Erythroblast (primary cell): ENCODE measurements around the gene PDZD8.
"Not testable (repeated sequence)": the region's sequence is repeated elsewhere in the genome, so short reads cannot be mapped to it uniquely, and the experiment has no call there.

ENCODE experiments used
- DNase-seq, 2 experiments: peaks; one replicate each; lab custom pipeline; 2025; lab: John Stamatoyannopoulos, UW
- GATA1 ChIP-seq: IDR thresholded peaks from 2 replicates; pipeline ENCODE4 v1.6.1; 2011; ENCODE audit warnings: low read depth, mild to moderate bottlenecking, control low read depth, low read length, moderate library complexity
- POLR2A ChIP-seq: IDR thresholded peaks from 2 replicates; pipeline ENCODE4 v1.6.1; 2011; ENCODE audit warnings: mild to moderate bottlenecking, low read length

The PDZD8 gene

GRCh38 chr10:117239721-117240620 is 135.3 kb downstream of the PDZD8 start:
- no peak for DNase-seq
- no peak for TF ChIP-seq POLR2A
- no peak for TF ChIP-seq GATA1

GRCh38 chr10:117239051-117239450 is 136.2 kb downstream of the PDZD8 start:
- DNase-seq: no peak
- TF ChIP-seq GATA1 (no peak), POLR2A (no peak)

- DNase-seq: no peak
- no peak for TF ChIP-seq POLR2A
These were observed 137.7 kb downstream of the PDZD8 start for GRCh38 chr10:117237401-117237991.

- DNase-seq: not testable (repeated sequence)
These were observed 145.1 kb downstream of the PDZD8 start for GRCh38 chr10:117230107-117230506.

GRCh38 chr10:117228210-117228609 is 147.0 kb downstream of the PDZD8 start:
- no peak for DNase-seq
- TF ChIP-seq GATA1 (no peak), POLR2A (no peak)
